Psoas muscle (tissue), 8 donors: Measurements from ENCODE around the gene SHISAL1. TPM values are rescaled to one million over a fixed set of nuclear protein-coding genes. Genes with fewer than 3 reads are reported as not detected.

Experiments
- ATAC-seq, 4 donors: fragments of 200-7000 bp; cut with Tn5 transposase; one replicate each; pipeline ENCODE4 v1.9.1; 2020; ENCODE audit warnings: moderate library complexity in 3 of 4, mild to moderate bottlenecking in 2 of 4
- DNase-seq, 2 donors: peaks; one replicate each; pipeline ENCODE4 v3.0.0-alpha.2; 2020
- H3K27ac ChIP-seq: fragments of 200-600 bp; one replicate; pipeline ENCODE4 v1.8.0; 2022
- H3K27me3 ChIP-seq, 3 donors: fragments of 200-600 bp in 1 of 3; one replicate each; pipeline versions ENCODE4 v1.6.1 to v1.8.0; 2013 to 2022; ENCODE audit warnings: low read length in 2 of 3, mild to moderate bottlenecking in 2 of 3, moderate library complexity in 1 of 3; ENCODE audit not compliant: insufficient read depth in 3 of 3
- H3K36me3 ChIP-seq, 2 donors: fragments of 200-600 bp in 1 of 2; one replicate each; pipeline versions ENCODE4 v1.6.1 to v1.8.0; 2013 to 2022; ENCODE audit warnings: low read depth in 1 of 2, mild to moderate bottlenecking in 1 of 2, moderate library complexity in 1 of 2; ENCODE audit not compliant: insufficient read depth in 1 of 2
- H3K4me1 ChIP-seq: fragments of 200-600 bp; one replicate; pipeline ENCODE4 v1.8.0; 2022
- H3K4me3 ChIP-seq: fragments of 200-600 bp; one replicate; pipeline ENCODE4 v1.8.0; 2022; ENCODE audit warnings: mild to moderate bottlenecking
- H3K9me3 ChIP-seq: fragments of 200-600 bp; one replicate; pipeline ENCODE4 v1.8.0; 2022
- WGBS, 3 donors: extraction: QIAGEN DNeasy Blood & Tissue Kit; methylation state at CpG; one replicate each; pipeline versions ENCODE4 v1.1.6 to v1.1.7; 2013; 5-methylcytosine and 5-hydroxymethylcytosine counted together
- intact Hi-C, 2 donors: fragments of 100-400 bp; cut with DNase I; formaldehyde crosslinking; loops; one replicate each; pipeline versions ENCODE4 v1.11.0 to v1.14.2; 2022
- polyA plus RNA-seq, 3 donors: library from polyadenylated mRNA; stranded (reverse); fragments of 200-250 nt; gene quantifications; one replicate each; pipeline ENCODE4 v1.2.3, GENCODE V29; 2013
- total RNA-seq, 4 donors: library from RNA; stranded (reverse); fragmentation: NEBNext Ultra II Directional in 2 of 4; extraction: Animal tissue kit (Norgen Biotek cat#: 25700) in 2 of 4; gene quantifications; one replicate each; pipeline versions ENCODE4 v1.2.1 to v1.2.4, GENCODE V29; 2021 to 2023
- TF ChIP-seq, protein P1 (sequence below): fragments of 200-600 bp; IDR thresholded peaks from one replicate; pipeline ENCODE4 v1.8.0; 2022; ENCODE audit warnings: antibody characterized with exemption
- donor health status: healthy with polysubstance abuse.
- donor health status: DM: no; HTN: no; CAD: no; lungs with moderate emphysema.
- donor health status: Bipolar disorder and iron deficiency.
- donor health status: healthy.
- donor health status: DM: yes; HTN: yes; CAD: no.
- donor health status: DM: no; HTN: no; CAD: no.
- donor health status: DM: no; HTN: no; CAD: no.
- donor health status: DM: yes; HTN: yes; CAD: no.

The SHISAL1 gene
- total and polyA plus RNA-seq, 7 donors = 0.01 to 0.24 (median 0.06) TPM; not detected in 1

DNA sequence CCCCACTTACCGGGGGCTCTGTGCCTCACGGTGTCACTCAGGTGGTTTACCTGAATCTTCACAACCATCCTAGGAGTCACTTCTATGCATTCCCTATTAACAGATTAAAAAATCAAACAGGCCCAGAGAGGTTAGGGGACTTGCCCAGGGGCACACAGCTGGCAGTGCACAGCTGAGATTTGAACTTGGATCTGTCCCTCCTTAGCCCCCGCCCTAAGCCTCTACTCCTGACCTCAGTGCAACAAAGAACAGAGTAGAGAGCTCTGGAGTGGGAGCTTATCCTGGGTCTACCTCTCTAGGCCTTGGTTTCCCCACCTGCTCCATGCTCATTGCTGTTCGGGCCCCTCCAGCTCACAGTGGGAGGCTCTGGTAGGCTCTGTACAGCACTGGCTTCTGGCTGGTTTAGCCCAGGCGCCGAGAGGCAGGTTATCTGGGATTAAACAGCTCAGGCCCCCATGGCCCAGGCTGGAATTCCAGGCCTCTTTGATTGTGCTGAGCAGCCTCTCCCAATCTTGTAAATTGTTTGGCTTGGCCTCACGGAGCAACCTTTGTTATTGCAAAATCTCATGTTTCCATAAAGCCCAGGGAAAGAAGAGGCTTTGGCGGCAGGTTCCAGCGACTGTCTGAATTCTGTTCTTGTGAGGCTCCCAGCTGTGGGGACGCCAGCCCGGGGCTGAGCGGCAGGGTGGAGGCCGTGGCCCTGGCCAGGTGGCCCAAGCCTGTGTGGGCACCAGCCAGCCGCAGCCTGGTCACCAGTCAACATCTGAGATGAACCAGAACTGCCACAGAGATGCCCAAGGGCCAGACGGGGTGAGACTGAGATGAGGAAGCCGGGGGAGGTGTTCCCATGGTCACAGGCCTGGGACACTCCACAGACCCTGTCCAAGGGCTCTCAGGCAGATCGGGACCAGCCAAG lies 28.9 kb upstream of the SHISAL1 start:
- no peak overlapping the region for H3K27ac ChIP-seq
- H3K4me1 ChIP-seq = no peaks in the 10 kb centered on the region
- ATAC-seq (peak in 1 of 4 donors; percentile 17), DNase-seq (peak in 1 of 2 donors; percentile 45)
- WGBS, 3 donors = 52 to 60% (median 59%) methylated on average over 17 of the region's 17 CpGs
- no peaks in the 10 kb centered on the region for H3K9me3 ChIP-seq
- TF ChIP-seq, protein P1, sequence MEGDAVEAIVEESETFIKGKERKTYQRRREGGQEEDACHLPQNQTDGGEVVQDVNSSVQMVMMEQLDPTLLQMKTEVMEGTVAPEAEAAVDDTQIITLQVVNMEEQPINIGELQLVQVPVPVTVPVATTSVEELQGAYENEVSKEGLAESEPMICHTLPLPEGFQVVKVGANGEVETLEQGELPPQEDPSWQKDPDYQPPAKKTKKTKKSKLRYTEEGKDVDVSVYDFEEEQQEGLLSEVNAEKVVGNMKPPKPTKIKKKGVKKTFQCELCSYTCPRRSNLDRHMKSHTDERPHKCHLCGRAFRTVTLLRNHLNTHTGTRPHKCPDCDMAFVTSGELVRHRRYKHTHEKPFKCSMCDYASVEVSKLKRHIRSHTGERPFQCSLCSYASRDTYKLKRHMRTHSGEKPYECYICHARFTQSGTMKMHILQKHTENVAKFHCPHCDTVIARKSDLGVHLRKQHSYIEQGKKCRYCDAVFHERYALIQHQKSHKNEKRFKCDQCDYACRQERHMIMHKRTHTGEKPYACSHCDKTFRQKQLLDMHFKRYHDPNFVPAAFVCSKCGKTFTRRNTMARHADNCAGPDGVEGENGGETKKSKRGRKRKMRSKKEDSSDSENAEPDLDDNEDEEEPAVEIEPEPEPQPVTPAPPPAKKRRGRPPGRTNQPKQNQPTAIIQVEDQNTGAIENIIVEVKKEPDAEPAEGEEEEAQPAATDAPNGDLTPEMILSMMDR = no peak
- H3K36me3 ChIP-seq = no peaks in the 10 kb centered on the region
- peaks cover 0 to 27% (median 2%) of the 10 kb centered on the region in 3 donors for H3K27me3 ChIP-seq
- intact Hi-C loops = no loop called here
- H3K4me3 ChIP-seq = no peak overlapping the region

DNA sequence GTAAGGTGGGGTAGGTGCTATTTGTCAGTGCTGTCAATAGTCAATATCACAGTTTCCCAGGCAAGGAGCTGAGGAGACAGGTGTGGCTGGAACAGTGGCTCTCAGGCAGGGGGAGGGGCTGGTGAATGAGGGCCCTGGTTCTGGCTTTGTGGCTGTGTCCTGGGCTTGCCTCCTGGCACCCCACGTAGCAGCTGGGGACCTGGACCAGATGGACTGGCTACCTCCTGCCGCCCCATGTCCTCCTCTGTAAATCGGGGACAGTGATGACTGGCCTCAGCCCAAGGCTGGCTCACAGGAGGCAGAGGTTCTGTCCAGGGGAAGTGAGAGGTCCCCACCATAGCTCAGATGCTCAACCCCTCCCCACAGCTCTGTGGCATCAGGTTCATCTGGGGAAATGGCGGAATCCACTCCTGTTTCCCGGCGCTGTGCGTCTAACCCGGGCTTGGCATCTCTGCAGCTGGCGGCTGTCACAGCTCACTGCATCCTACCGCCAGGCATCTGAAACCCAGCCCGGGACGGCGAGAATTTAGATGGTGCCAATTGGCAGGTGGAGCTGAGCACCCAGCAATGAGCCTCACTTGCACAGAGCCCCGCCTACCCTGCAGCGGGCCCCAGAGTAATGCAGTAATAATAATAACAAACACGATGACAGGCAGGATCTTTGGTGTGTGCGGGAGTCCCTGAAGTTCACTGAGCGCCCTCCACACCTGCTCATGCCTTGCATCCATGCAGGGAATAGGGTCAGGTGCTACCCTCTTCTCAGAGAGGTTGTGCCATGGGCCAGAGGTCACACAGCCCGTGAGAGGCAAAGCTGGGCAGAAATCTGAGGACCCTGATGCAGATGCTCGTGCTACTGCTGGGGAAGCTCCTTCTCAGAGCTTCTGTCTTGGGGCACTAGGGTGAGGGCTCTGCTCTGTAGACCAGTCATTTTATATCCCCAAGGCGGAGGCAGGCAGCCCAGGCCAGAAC lies 27.8 kb upstream of the SHISAL1 start:
- TF ChIP-seq, protein P1 = no peak
- no peaks in the 10 kb centered on the region for H3K36me3 ChIP-seq
- no peaks in the 10 kb centered on the region for H3K9me3 ChIP-seq
- no peak overlapping the region for H3K4me3 ChIP-seq
- 35 to 44% (median 39%) methylated on average over 21 of the region's 21 CpGs for WGBS, 3 donors
- H3K4me1 ChIP-seq = no peaks in the 10 kb centered on the region
- no peak for ATAC-seq
- no peak for DNase-seq
- intact Hi-C loops = no loop called here
- H3K27me3 ChIP-seq = peaks cover 0 to 30% (median 3%) of the 10 kb centered on the region in 3 donors
- H3K27ac ChIP-seq = no peak overlapping the region

GRCh38 chr22:44338906-44339305 lies 26.2 kb upstream of the SHISAL1 start:
- DNase-seq (no peak), ATAC-seq (no peak)
- H3K4me3 ChIP-seq = no peak overlapping the region
- TF ChIP-seq, protein P1 = no peak
- 52 to 76% (median 59%) methylated on average over 2 of the region's 2 CpGs for WGBS, 3 donors
- intact Hi-C loops = no loop called here
- H3K9me3 ChIP-seq = no peaks in the 10 kb centered on the region
- H3K4me1 ChIP-seq = no peaks in the 10 kb centered on the region
- peaks cover 0 to 39% (median 10%) of the 10 kb centered on the region in 3 donors for H3K27me3 ChIP-seq
- no peak overlapping the region for H3K27ac ChIP-seq
- no peaks in the 10 kb centered on the region for H3K36me3 ChIP-seq

- H3K27me3 ChIP-seq = peaks cover 0 to 45% (median 12%) of the 10 kb centered on the region in 3 donors
Measured at GRCh38 chr22:44338177-44338810, 25.5 kb upstream of the SHISAL1 start.

More at GRCh38 chr22:44338177-44338810, 25.5 kb upstream of the SHISAL1 start:
- WGBS, 3 donors = 58 to 77% (median 70%) methylated on average over 8 of the region's 8 CpGs
- H3K4me3 ChIP-seq = no peak overlapping the region
- DNase-seq (no peak), ATAC-seq (no peak)
- TF ChIP-seq, protein P1 = no peak
- intact Hi-C loops = no loop called here
- H3K9me3 ChIP-seq = no peaks in the 10 kb centered on the region
- no peak overlapping the region for H3K27ac ChIP-seq
- no peaks in the 10 kb centered on the region for H3K36me3 ChIP-seq
- H3K4me1 ChIP-seq = no peaks in the 10 kb centered on the region
